Smooth muscle cell of bladder (primary cell): ENCODE results near the gene ATF5. TPM values are rescaled to one million over a fixed set of nuclear protein-coding genes. Genes with fewer than 3 reads are reported as not detected.

Source experiments
- total RNA-seq: library from RNA; depleted of rRNA; stranded (reverse); fragments of >200 nt; gene quantifications from 2 replicates; pipeline ENCODE4 v1.2.3, GENCODE V29; 2014

The ATF5 gene, protein sequence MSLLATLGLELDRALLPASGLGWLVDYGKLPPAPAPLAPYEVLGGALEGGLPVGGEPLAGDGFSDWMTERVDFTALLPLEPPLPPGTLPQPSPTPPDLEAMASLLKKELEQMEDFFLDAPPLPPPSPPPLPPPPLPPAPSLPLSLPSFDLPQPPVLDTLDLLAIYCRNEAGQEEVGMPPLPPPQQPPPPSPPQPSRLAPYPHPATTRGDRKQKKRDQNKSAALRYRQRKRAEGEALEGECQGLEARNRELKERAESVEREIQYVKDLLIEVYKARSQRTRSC
- total RNA-seq, result 15.5 and 16.3 TPM in 2 replicates

DNA sequence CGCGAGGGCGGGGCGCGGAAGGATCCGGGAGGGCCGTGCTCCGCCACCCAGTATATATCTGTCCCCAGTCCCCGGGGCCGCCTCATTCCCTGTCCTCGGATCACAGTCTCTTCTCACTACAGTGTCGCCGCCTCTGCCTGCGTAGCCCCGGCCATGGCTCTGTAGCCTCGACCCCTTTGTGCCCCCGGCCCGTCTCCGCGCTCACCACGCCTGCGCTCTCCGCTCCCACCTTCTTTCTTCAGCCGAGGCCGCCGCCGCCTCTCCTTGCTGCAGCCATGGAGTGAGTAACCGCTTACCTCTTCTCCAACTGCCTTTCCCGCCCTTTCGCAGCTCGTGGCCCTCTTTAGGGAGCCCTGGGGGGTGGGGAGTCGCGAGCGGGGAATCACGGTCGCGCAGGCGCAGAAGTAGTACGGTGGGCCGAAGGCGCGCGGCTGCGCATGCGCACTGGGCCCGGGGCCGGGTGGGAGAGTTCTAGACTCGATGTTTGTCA lies at the start of gene ATF5, which contains the start of gene NUP62:
Gene ATF5, plus strand, starts transcription at position 85 of the 490 bp plus-strand sequence. CDS start 1,646 bp downstream, outside the sequence.
Gene NUP62, minus strand, starts transcription at position 384 of the 490 bp plus-strand sequence. CDS start 19,697 bp downstream, outside the sequence.

DNA sequence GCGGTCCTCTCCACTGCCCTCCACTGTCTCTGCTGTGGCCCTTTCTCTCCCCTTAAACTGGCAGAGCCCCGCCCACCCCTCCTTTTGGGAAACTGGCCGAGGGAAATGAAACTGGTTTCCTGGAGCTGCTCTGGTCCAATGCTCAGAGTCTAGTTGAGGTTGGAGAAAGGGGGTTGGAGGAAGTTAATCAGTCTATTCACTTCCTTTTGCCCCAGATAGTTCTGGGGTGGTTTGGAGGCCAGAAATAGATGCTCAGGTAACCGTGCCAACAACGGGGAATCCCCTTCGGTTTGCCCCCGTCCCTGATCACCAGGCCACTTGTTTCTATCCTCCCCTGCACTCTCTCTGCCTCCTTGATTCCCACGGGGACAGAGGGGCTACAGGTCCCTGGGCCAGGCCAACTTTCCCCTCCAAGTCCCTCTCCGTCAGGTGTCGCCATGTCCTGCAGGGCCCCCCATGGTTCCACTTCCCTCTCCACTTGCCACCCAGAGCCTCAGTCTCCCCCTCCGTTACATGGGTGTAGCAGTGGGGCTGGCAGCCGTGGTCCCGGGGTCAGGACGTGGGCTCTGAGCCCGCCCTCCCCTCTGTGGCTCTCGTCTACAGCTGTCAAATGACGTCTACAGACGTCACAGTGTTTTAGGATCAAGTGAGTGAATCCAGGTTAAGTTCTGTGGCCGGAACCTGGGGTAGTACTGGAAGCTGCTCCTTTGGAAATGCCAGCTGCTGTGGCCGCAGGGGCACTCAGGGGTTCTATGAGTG lies 32.0 kb upstream of the ATF5 start, which contains the start of gene IL4I1:
Gene IL4I1, minus strand, starts transcription at position 25 of the 759 bp plus-strand sequence. CDS start 727 bp downstream, outside the sequence.

DNA sequence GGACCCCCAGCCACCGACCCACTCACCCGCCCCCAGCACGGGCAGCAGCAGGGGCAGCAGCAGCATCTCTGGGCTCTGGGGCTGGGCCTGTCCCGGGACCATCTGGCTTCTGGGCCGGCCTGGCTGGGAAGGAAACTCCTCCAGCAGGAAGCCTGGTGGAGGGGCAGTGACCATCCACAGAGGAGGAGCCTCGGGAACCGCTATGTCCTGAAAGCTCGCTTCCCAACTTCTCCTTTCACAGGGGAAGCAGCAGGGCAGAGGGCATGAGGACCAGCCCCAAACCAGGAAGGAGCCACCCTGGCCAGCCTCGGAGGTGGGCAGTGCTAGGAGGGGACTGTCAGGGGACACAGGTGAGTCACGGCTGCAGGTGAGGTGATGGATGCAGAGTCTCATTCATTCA lies 32.0 kb downstream of the ATF5 start, which contains the start of gene SIGLEC11:
Gene SIGLEC11, minus strand, starts transcription at position 193 of the 400 bp plus-strand sequence. Its CDS starts 91 bp downstream, at position 102.

Other genes starting within 250 kb of the ATF5 start
- gene ADM5, start 239.6 kb upstream of the ATF5 start, total RNA-seq, result 0.28 and 0.46 TPM in 2 replicates
- gene CPT1C, start 238.1 kb upstream of the ATF5 start, total RNA-seq, result 29.2 and 40.4 TPM in 2 replicates
- 0.85 and 1.6 TPM in 2 replicates for gene TSKS, start 165.9 kb upstream of the ATF5 start, total RNA-seq
- 67.6 and 89.1 TPM in 2 replicates for gene AP2A1, start 162.2 kb upstream of the ATF5 start, total RNA-seq
- gene FUZ, start 115.9 kb upstream of the ATF5 start, total RNA-seq, result 23.8 and 26.1 TPM in 2 replicates
- gene MED25, start 110.9 kb upstream of the ATF5 start, total RNA-seq, result 11.1 and 16.8 TPM in 2 replicates
- 47.9 and 61.5 TPM in 2 replicates for gene PTOV1, start 78.0 kb upstream of the ATF5 start, total RNA-seq
- 26.9 and 33.4 TPM in 2 replicates for gene PNKP, start 61.6 kb upstream of the ATF5 start, total RNA-seq
- 7.5 and 12.1 TPM in 2 replicates for gene AKT1S1, start 51.9 kb upstream of the ATF5 start, total RNA-seq
- 7.5 and 10.2 TPM in 2 replicates for gene TBC1D17, start 51.5 kb upstream of the ATF5 start, total RNA-seq
- 0.14 and 0.46 TPM in 2 replicates for gene IL4I1, start 32.3 kb upstream of the ATF5 start, total RNA-seq
- 7.1 and 13.4 TPM in 2 replicates for gene NUP62, start 299 bp downstream of the ATF5 start, total RNA-seq
- gene SIGLEC11, start 32.0 kb downstream of the ATF5 start, total RNA-seq, result not detected in 2 replicates
- gene VRK3, start 96.2 kb downstream of the ATF5 start, total RNA-seq, result 19.3 TPM in 2 replicates
- 4.6 and 5.2 TPM in 2 replicates for gene ZNF473, start 96.8 kb downstream of the ATF5 start, total RNA-seq
- not detected in 2 replicates for gene IZUMO2, start 234.1 kb downstream of the ATF5 start, total RNA-seq